ENCODE results near the gene NOX3.

Gene NOX3

DNA sequence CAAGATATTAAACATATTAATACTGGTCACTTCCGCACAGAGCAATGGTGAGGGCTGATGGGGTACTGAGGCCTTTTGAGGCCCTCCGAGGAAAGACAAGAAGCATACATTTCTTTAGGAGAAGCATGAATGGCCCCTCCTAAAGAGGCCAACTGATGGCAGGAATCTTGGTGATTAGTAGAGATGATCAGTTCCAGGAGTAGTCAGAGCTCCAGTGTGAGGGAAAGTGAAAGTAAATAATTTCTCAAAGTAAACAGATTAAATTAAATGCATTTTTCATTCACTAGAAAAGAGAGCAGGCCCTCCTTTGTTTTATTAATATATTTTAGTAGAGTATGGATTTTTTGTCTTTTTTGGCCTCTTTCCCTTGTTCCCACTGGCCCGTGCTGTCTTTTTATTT, 38.2 kb downstream of the NOX3 start:
- no peak for DNase-seq (ENCODE audit: low read depth, low spot score)
- no peak overlapping the region for H3K4me3 ChIP-seq (ENCODE audit: low read length)
- peaks cover 1% of the 10 kb centered on the region; the same call in 1 of the 2 replicates for H3K4me1 ChIP-seq (ENCODE audit: control insufficient read depth, insufficient read depth, low read length)
- H3K36me3 ChIP-seq (ENCODE audit: control insufficient read depth, insufficient read depth, low read length): no peaks in the 10 kb centered on the region
- no peak overlapping the region for H3K27ac ChIP-seq (ENCODE audit: low read length)
- H3K9me3 ChIP-seq (ENCODE audit: control insufficient read depth, insufficient read depth, low read length): no peaks in the 10 kb centered on the region
- no CpG with 5 or more reads among the region's 3 CpGs for WGBS (ENCODE audit: insufficient coverage, insufficient read length)
- no peaks in the 10 kb centered on the region for H3K27me3 ChIP-seq (ENCODE audit: control insufficient read depth, insufficient read depth, low read length)

- no CpG with 5 or more reads among the region's 4 CpGs for WGBS (ENCODE audit: insufficient coverage, insufficient read length)
- Histone ChIP-seq H3K36me3 (ENCODE audit: control insufficient read depth, insufficient read depth, low read length) (no peaks in the 10 kb centered on the region), H3K4me1 (ENCODE audit: control insufficient read depth, insufficient read depth, low read length) (peaks cover 1% of the 10 kb centered on the region; the same call in 1 of the 2 replicates), H3K27ac (ENCODE audit: low read length) (no peak overlapping the region), H3K27me3 (ENCODE audit: control insufficient read depth, insufficient read depth, low read length) (no peaks in the 10 kb centered on the region), H3K9me3 (ENCODE audit: control insufficient read depth, insufficient read depth, low read length) (no peaks in the 10 kb centered on the region), H3K4me3 (ENCODE audit: low read length) (no peak overlapping the region)
- DNase-seq (ENCODE audit: low read depth, low spot score): no peak
Observed at GRCh38 chr6:155415953-155416352, 39.7 kb downstream of the NOX3 start.

GRCh38 chr6:155414049-155414448, 41.6 kb downstream of the NOX3 start:
- no CpG with 5 or more reads among the region's 3 CpGs for WGBS (ENCODE audit: insufficient coverage, insufficient read length)
- H3K4me3 ChIP-seq (ENCODE audit: low read length): no peak overlapping the region
- H3K27me3 ChIP-seq (ENCODE audit: control insufficient read depth, insufficient read depth, low read length): no peaks in the 10 kb centered on the region
- peaks cover 1% of the 10 kb centered on the region; the same call in 1 of the 2 replicates for H3K4me1 ChIP-seq (ENCODE audit: control insufficient read depth, insufficient read depth, low read length)
- no peaks in the 10 kb centered on the region for H3K9me3 ChIP-seq (ENCODE audit: control insufficient read depth, insufficient read depth, low read length)
- DNase-seq (ENCODE audit: low read depth, low spot score): no peak
- no peaks in the 10 kb centered on the region for H3K36me3 ChIP-seq (ENCODE audit: control insufficient read depth, insufficient read depth, low read length)
- no peak overlapping the region for H3K27ac ChIP-seq (ENCODE audit: low read length)

DNA sequence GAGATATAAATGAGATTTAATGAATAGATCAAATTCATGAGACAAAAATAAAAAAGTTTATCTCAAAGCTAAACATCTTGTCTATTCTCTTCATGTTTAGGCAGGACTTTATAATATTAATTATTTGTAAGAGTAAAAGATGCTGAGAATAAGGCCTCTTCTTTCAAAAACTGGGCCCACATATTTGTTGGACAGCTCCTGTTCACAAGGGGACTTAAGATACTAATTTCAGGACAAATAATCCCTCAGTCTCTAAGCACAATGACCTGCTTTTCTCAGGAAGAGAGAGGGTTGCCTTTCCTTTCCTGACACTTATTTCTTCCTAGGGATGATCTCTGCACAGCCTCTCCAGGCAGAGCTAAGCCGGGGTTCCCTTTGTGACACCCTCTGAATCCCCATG, 43.3 kb downstream of the NOX3 start:
- Histone ChIP-seq H3K4me3 (ENCODE audit: low read length) (no peak overlapping the region), H3K27ac (ENCODE audit: low read length) (no peak overlapping the region), H3K36me3 (ENCODE audit: control insufficient read depth, insufficient read depth, low read length) (no peaks in the 10 kb centered on the region), H3K4me1 (ENCODE audit: control insufficient read depth, insufficient read depth, low read length) (peaks cover 1% of the 10 kb centered on the region; the same call in 1 of the 2 replicates), H3K9me3 (ENCODE audit: control insufficient read depth, insufficient read depth, low read length) (no peaks in the 10 kb centered on the region), H3K27me3 (ENCODE audit: control insufficient read depth, insufficient read depth, low read length) (no peaks in the 10 kb centered on the region)
- DNase-seq (ENCODE audit: low read depth, low spot score): no peak
- WGBS (ENCODE audit: insufficient coverage, insufficient read length): no CpG with 5 or more reads among the region's 1 CpG

DNA sequence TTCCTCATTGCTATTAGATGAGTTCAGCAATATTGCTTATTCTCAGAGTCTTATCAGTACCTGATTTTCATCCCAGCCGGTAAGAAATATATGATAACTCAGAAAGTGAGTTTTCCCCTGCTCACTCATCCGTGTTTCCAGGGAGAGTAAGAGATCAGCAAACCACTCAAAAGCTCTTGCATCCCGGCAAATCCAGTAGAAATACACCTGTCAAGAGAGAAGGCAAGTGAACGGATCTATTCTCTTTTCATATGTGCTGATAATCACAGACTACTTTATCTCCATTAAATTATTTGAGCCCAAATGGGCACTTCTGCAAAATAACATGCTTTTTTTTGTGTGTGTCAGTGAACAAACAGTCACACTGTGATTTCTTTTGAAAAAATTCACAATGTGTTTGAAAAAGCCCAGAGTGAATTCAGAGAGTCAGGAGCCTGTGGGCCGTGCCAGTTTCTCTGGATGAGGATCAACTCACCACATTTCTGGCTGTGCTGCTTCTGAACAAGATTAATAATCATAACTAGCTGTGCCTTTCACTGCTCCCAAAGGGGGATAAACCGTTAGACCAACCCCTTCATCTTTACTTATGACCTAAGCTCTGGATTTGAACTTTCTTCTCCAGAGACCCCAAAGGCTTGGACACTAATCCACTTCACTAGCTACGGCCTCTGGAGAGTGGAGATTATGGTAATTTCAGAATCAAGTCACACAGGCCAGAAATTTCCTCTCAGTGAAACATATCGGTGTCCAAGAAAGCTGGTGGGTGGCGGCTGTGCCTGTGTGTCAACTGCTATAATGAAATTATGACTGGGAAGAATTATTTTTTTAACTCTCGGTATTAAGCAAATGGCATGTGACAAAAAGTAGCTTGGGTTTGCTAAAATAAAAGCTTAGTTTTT, 44.2 kb downstream of the NOX3 start:
- Histone ChIP-seq H3K27me3 (ENCODE audit: control insufficient read depth, insufficient read depth, low read length) (no peaks in the 10 kb centered on the region), H3K9me3 (ENCODE audit: control insufficient read depth, insufficient read depth, low read length) (no peaks in the 10 kb centered on the region), H3K4me1 (ENCODE audit: control insufficient read depth, insufficient read depth, low read length) (peaks cover 1% of the 10 kb centered on the region; the same call in 1 of the 2 replicates), H3K27ac (ENCODE audit: low read length) (no peak overlapping the region), H3K36me3 (ENCODE audit: control insufficient read depth, insufficient read depth, low read length) (no peaks in the 10 kb centered on the region), H3K4me3 (ENCODE audit: low read length) (no peak overlapping the region)
- DNase-seq (ENCODE audit: low read depth, low spot score): no peak
- WGBS (ENCODE audit: insufficient coverage, insufficient read length): no CpG with 5 or more reads among the region's 10 CpGs

DNA sequence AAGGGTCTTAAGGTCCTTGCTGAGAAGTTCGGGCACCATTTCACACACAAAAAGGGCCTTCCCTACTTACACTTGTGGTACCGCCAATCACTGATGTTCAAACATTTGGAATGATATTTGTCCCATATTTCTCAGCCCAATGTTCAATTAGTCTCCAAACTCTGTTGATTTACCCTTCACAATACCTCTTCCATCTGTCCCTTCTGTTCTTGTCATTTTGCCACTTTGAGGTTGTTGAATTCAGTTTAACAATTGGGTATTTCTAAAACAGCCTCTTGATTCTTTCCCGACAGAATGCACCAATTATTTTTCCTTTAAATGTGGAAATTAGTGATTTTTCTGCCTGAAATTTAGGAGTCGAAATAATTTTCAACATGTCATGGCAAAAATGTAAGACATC, 46.2 kb downstream of the NOX3 start:
- WGBS (ENCODE audit: insufficient coverage, insufficient read length): no CpG with 5 or more reads among the region's 4 CpGs
- Histone ChIP-seq H3K4me1 (ENCODE audit: control insufficient read depth, insufficient read depth, low read length) (no peaks in the 10 kb centered on the region), H3K27me3 (ENCODE audit: control insufficient read depth, insufficient read depth, low read length) (no peaks in the 10 kb centered on the region), H3K36me3 (ENCODE audit: control insufficient read depth, insufficient read depth, low read length) (no peaks in the 10 kb centered on the region), H3K9me3 (ENCODE audit: control insufficient read depth, insufficient read depth, low read length) (no peaks in the 10 kb centered on the region), H3K27ac (ENCODE audit: low read length) (no peak overlapping the region), H3K4me3 (ENCODE audit: low read length) (no peak overlapping the region)
- DNase-seq (ENCODE audit: low read depth, low spot score): no peak

- no peaks in the 10 kb centered on the region for H3K4me1 ChIP-seq (ENCODE audit: control insufficient read depth, insufficient read depth, low read length)
- WGBS (ENCODE audit: insufficient coverage, insufficient read length): no CpG with 5 or more reads among the region's 9 CpGs
- H3K9me3 ChIP-seq (ENCODE audit: control insufficient read depth, insufficient read depth, low read length): no peaks in the 10 kb centered on the region
- no peaks in the 10 kb centered on the region for H3K36me3 ChIP-seq (ENCODE audit: control insufficient read depth, insufficient read depth, low read length)
- no peak overlapping the region for H3K4me3 ChIP-seq (ENCODE audit: low read length)
- peak; percentile 20 for DNase-seq (ENCODE audit: low read depth, low spot score)
- no peak overlapping the region for H3K27ac ChIP-seq (ENCODE audit: low read length)
- no peaks in the 10 kb centered on the region for H3K27me3 ChIP-seq (ENCODE audit: control insufficient read depth, insufficient read depth, low read length)
Observed at GRCh38 chr6:155408981-155409380, 46.7 kb downstream of the NOX3 start.

DNA sequence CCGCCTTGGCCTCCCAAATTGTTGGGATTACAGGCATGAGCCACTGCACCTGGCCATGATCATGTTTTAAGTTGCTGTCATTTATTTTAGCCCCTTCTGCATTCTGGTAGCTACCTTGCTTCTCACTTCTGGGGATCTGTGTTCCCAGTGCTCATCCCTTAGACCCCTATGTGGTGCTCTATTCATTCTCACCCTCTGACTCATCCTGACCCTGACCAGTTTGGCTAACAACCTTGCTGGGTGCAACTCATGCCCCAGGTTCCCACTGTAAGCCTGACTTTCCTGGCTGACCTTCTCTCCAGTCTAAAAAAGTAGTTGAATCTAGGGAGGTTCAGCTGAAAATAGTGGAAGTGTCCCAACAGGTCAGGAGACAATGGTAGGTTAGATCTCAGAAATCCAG, 47.4 kb downstream of the NOX3 start:
- no CpG with 5 or more reads among the region's 1 CpG for WGBS (ENCODE audit: insufficient coverage, insufficient read length)

DNA sequence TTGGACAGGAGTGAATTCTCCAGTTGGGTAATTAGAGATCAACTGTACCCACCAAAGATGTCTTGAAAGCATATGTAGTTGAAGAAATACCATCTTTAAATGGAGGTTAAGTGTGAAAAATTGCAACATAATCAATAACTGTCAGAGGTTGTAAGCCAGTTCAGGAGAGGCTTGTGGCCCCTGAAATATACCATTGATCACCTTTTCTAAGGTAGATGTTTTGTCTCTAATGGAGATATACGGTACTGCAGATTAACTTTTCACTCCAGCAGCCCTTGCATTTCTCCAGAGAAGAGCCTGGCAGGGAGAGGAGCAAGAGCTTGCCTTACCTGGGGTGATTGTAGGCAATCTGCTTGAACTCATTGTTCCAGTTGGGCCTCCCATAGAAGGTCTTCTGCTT, 48.8 kb downstream of the NOX3 start:
- no peaks in the 10 kb centered on the region for H3K36me3 ChIP-seq (ENCODE audit: control insufficient read depth, insufficient read depth, low read length)
- no peak for DNase-seq (ENCODE audit: low read depth, low spot score)
- no peaks in the 10 kb centered on the region for H3K9me3 ChIP-seq (ENCODE audit: control insufficient read depth, insufficient read depth, low read length)
- no peak overlapping the region for H3K4me3 ChIP-seq (ENCODE audit: low read length)
- no peaks in the 10 kb centered on the region for H3K27me3 ChIP-seq (ENCODE audit: control insufficient read depth, insufficient read depth, low read length)
- no CpG with 5 or more reads among the region's 1 CpG for WGBS (ENCODE audit: insufficient coverage, insufficient read length)
- H3K4me1 ChIP-seq (ENCODE audit: control insufficient read depth, insufficient read depth, low read length): no peaks in the 10 kb centered on the region
- no peak overlapping the region for H3K27ac ChIP-seq (ENCODE audit: low read length)

More for the DNA sequence above, 47.4 kb downstream of the NOX3 start:
- H3K9me3 ChIP-seq (ENCODE audit: control insufficient read depth, insufficient read depth, low read length): no peaks in the 10 kb centered on the region
- H3K27me3 ChIP-seq (ENCODE audit: control insufficient read depth, insufficient read depth, low read length): no peaks in the 10 kb centered on the region
- no peak overlapping the region for H3K27ac ChIP-seq (ENCODE audit: low read length)
- DNase-seq (ENCODE audit: low read depth, low spot score): no peak
- H3K4me1 ChIP-seq (ENCODE audit: control insufficient read depth, insufficient read depth, low read length): no peaks in the 10 kb centered on the region
- H3K4me3 ChIP-seq (ENCODE audit: low read length): no peak overlapping the region
- H3K36me3 ChIP-seq (ENCODE audit: control insufficient read depth, insufficient read depth, low read length): no peaks in the 10 kb centered on the region

- no peak for DNase-seq (ENCODE audit: low read depth, low spot score)
- no peaks in the 10 kb centered on the region for H3K4me1 ChIP-seq (ENCODE audit: control insufficient read depth, insufficient read depth, low read length)
- WGBS (ENCODE audit: insufficient coverage, insufficient read length): no CpG with 5 or more reads among the region's 3 CpGs
Observed at GRCh38 chr6:155404937-155405336, 50.7 kb downstream of the NOX3 start.

More at GRCh38 chr6:155404937-155405336, 50.7 kb downstream of the NOX3 start:
- H3K36me3 ChIP-seq (ENCODE audit: control insufficient read depth, insufficient read depth, low read length): no peaks in the 10 kb centered on the region
- no peaks in the 10 kb centered on the region for H3K27me3 ChIP-seq (ENCODE audit: control insufficient read depth, insufficient read depth, low read length)
- no peak overlapping the region for H3K4me3 ChIP-seq (ENCODE audit: low read length)
- H3K27ac ChIP-seq (ENCODE audit: low read length): no peak overlapping the region
- H3K9me3 ChIP-seq (ENCODE audit: control insufficient read depth, insufficient read depth, low read length): no peaks in the 10 kb centered on the region
